Measurements from ENCODE around the gene SGCE.

SGCE gene

GRCh38 chr7:94618126-94618525, 37.8 kb downstream of the SGCE start:
- no peak for DNase-seq

DNA sequence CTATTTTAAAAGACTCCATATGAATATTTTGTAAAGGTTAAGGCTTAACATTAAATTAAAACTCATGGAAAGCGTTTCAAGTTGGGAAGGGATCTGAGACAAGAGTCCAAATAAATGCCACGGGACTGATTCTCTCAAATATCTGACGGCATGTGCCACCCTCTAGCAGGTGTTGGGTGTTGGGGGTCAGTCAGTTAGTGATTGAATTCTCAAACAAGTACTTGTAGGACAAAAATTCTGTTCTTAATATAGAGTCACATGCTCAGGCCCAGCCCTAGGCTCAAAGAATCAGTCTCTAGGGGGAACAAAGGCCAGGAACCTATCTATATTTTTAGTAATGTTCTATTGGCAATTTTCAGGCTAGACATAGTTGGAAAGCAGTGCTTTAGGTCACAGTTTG, 39.1 kb downstream of the SGCE start:
- no peak for DNase-seq

DNA sequence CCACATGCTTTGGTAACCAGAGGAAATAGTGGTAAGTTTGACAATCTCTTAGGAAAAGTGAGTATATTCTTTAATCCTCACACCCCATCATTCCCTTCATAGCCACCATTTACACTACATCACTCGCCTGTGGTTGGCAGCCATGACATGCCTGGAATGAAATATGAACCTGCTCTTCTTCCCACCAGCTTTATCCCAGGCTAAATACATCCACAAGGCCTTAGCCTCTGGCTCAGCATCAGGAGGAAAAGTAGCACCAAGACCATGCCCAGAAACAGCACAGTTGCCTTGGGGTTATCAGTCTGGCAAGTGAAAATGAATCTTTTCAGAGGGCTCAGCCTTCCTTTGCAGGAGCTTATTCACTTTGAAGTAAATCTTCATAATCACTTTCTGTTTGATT, 40.3 kb downstream of the SGCE start:
- no peak for DNase-seq

DNA sequence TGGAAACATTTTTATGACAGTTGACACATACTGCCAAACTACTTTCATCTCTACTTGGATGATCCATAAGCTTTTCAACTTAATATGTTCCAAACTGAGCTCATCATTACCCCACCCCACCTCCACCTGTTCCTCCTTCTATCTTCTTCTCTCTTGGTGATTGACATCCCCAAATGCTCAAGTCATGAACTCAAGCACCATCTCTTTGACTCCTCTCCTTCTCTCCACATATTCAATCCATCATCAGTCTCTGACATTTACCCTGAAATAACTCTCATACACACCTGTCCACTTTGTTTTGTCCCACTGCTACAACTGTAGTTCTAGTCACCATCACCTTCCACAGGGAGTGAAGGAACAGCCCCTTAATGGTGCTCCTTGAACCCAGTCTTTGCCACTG, 43.3 kb downstream of the SGCE start:
- no peak for DNase-seq

- DNase-seq = no peak
Measured at GRCh38 chr7:94612253-94612652, 43.7 kb downstream of the SGCE start.

DNA sequence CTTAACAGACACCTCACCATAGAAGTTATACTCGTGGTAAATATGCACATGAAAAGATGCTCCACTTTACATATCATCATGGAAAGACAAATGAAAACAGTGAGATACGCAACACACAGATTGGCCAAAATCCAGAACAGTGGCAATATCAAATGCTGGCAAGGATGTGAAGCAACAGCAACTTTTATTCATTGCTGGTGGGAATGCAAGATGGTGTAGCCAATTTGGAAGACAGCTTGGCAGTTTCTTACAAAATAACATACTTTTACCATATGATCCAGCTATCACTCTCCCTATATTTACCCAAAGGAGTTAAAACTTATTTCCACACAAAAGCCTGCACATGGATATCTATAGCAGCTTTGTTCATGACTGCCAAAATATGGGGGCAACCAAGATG, 46.4 kb downstream of the SGCE start:
- no peak for DNase-seq

- DNase-seq = no peak
Measured at GRCh38 chr7:94605031-94605430, 50.9 kb downstream of the SGCE start.

GRCh38 chr7:94602181-94602580, 53.8 kb downstream of the SGCE start:
- no peak for DNase-seq

DNA sequence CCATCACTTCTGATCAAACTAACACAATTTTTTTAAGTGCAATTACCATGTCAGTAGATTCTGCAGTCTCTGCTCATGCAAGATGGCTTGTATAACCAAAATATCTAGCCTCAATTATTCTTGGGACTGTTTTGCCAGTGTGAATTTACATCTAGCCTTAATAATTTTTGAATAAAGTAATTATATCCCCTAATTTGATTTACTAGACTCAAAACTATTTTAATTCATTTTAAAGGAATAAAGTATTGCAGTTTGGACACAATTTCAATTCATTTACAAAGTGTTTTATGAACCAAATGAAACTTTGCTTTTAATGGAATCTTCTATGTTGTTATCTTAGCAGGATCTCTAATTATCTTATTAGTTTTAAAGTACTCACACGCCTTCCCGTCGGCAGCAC, 55.7 kb downstream of the SGCE start:
- no peak for DNase-seq

GRCh38 chr7:94595717-94596116, 60.2 kb downstream of the SGCE start:
- no peak for DNase-seq

GRCh38 chr7:94594882-94595281, 61.1 kb downstream of the SGCE start:
- DNase-seq = no peak

- DNase-seq = no peak
Measured at GRCh38 chr7:94591176-94591575, 64.8 kb downstream of the SGCE start.

GRCh38 chr7:94590526-94591162, 65.3 kb downstream of the SGCE start:
- DNase-seq = no peak

GRCh38 chr7:94588075-94588474, 67.9 kb downstream of the SGCE start:
- no peak for DNase-seq

DNA sequence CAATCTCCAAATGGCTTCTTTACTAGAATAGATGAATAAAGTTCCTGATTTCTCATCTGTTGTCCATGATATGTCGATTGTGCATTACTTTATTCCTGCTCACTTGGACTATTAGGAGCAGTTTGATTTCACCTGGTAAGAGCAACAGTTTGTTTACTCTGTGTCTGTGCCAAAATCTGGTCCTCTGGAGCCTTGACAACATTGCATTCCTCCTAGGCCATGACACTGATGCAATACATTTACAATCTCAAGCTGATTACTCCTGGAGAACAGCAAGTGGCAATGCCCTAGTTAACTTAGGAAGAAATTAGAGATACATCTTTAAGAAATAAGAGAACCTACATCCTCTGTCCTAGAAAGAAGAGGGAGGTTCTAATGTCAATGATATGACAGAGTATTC, 71.8 kb downstream of the SGCE start:
- no peak for DNase-seq

DNA sequence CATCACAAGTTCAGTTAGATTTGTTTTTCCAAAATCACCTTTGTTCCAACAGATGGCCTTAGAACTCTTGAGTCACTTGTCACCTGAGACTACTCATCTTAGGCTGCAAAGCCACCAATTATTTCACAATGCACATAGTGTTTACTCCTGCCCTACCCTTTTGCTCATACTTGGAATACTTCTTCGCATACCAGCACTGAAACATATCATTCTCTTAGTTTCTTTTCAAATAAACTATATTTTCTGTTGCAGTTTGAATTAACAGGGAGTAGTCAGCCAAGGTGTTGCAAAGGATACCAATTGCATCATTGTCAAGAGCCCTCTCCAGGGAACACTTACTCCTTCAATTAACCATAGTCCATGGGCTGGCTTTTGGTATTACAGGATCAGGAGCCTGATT, 75.3 kb downstream of the SGCE start:
- no peak for DNase-seq

DNA sequence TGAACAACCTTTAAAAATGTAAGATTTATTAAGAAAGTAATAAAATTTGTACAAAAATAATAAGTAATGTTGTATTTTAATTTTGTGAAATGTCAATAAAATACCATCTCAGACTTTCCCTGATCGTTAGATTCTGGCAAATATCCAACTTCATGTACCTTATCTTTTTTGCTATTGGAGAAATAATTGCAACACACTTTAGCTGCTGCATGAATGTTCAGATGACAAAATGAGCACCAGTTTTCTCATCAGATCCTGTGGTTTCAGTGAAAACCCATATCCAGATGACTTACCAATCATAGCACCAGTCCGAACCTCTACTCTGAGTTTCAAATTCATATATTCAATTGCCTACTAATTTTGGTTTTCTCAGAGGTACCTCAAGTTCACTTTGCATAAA, 76.5 kb downstream of the SGCE start:
- DNase-seq = no peak

GRCh38 chr7:94578614-94579013, 77.3 kb downstream of the SGCE start:
- no peak for DNase-seq

GRCh38 chr7:94577357-94577756, 78.6 kb downstream of the SGCE start:
- DNase-seq = no peak

DNA sequence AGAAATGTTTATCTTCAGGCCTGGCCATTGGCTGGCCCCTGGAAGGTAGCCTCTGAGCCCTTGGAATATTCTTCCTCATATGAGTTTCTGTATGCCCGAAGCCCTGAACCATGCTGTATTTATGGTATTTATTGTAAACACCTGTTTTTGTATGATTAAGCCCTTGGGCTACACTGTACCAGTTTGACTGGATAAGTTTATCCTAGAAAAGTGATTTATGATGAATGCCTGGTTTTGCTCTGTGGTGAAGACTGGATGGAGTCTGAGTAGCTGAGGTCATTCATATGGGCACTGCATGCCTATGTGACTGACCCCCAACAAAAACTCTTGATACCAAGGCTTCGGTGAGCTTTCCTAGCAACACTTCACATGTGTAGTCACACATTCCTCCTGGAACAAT, 79.6 kb downstream of the SGCE start:
- no peak for DNase-seq

DNA sequence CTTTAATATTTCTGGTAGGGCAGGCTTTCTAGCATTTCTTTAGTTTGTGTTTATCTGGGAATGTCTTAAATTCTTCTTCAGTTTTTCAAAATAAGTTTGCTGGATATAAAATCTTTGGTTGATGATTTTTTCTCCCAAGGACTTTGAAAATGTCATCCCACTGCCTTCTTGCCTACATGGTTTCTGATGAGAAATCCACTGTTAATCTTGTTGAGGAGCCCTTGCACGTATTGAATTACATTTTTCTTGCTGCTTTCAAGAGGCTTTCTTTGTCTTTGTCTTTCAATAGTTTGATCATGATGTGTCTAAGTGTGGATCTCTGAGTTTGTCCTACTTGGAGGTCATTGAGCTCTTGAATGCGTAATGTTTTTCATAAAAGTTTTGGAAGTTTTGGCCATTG, 80.3 kb downstream of the SGCE start:
- DNase-seq = no peak

DNA sequence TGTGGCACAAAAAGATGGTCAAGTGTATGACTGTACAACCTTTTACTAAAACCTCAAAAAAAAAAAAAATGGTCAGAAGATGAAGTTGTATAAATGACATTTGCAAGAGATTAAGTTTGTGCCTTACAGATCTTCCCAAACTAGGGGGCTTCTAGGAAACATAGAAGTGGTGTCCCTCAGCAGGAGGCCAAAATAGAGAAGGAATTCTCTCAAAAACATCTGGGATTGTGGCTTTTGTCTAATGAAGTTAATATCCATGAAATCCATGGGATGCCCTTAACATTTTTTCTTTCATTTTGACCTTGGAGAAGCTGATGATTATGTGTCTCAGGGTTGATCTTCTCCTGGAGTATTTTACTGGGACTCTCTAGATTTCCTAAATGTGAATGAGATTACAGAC, 84.1 kb downstream of the SGCE start:
- DNase-seq = no peak

- no peak for DNase-seq
Measured at GRCh38 chr7:94567396-94567795, 88.5 kb downstream of the SGCE start.

DNA sequence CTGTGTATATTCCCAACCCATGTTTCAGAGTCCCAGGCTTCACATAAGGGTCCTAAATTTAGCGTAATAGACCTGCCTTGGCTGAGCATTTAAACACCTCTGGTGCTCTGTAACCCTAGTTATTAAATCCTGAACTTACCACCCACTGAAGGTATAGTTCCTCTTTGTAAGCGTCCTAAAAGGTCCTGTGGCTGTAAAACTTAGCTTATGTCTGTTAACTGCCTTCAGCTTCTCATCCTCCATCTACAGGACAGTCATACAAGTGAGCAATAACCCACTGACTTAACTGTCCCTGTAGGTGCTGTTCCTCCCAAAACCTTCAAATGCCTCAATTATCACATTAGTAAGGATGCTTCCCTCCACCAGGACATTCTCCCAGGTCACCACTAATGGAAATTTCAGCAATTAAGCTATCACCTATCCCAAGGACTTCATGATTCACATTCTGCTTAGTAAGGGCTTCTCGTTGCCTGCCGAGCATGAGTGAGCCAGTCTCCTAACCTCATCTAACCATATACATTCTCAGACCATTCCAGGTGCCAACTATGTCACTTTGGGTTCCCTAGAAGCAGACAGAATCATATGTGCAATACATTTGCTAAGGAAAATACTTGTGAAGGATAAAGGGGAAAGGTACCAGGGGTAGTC, 90.6 kb downstream of the SGCE start:
- no peak for DNase-seq

- DNase-seq = no peak
Measured at GRCh38 chr7:94562525-94562924, 93.4 kb downstream of the SGCE start.
